Adrenal gland (tissue), 12 donors: Measurements from ENCODE around the gene DLEC1. TPM values are rescaled to one million over a fixed set of nuclear protein-coding genes. Genes with fewer than 3 reads are reported as not detected.

Experiments used
- DNase-seq, 7 donors: peaks; one replicate each; pipeline ENCODE4 v3.0.0-alpha.2; 2019 to 2020
- H3K27ac ChIP-seq, 5 donors: fragments of 200-600 bp; sonication (generic) in 4 of 5; 1 replicate in 3 of 5; 2 replicates in 2 of 5; pipeline versions ENCODE4 v1.5.1 to v1.8.0; 2016 to 2020; ENCODE audit warnings: mild to moderate bottlenecking in 1 of 5
- H3K27me3 ChIP-seq: fragments of 200-600 bp; 2 replicates; pipeline ENCODE4 v1.8.0; 2021
- H3K36me3 ChIP-seq, 2 donors: fragments of 200-600 bp; replicated peaks in 1 of 2; 1 replicate in 1 of 2; 2 replicates in 1 of 2; pipeline versions ENCODE4 v1.5.1 to v1.8.0; 2018 to 2022
- H3K4me1 ChIP-seq, 2 donors: fragments of 200-600 bp; replicated peaks in 1 of 2; 1 replicate in 1 of 2; 2 replicates in 1 of 2; pipeline versions ENCODE4 v1.5.1 to v1.8.0; 2018 to 2021
- H3K4me3 ChIP-seq, 4 donors: fragments of 200-600 bp; sonication (generic) in 3 of 4; one replicate each; pipeline ENCODE4 v1.5.1; 2016 to 2018
- H3K9me3 ChIP-seq, 3 donors: fragments of 200-600 bp; sonication (generic) in 1 of 3; replicated peaks in 1 of 3; 1 replicate in 2 of 3; 2 replicates in 1 of 3; pipeline versions ENCODE4 v1.5.1 to v1.8.0; 2016 to 2021
- POLR2A ChIP-seq, 2 donors: fragments of 450-650 bp; IDR thresholded peaks; one replicate each; pipeline ENCODE4 v1.6.1; 2017; ENCODE audit warnings: antibody characterized with exemption in 2 of 2, mild to moderate bottlenecking in 2 of 2, moderate library complexity in 1 of 2
- WGBS, 4 donors: extraction: QIAGEN DNeasy Blood & Tissue Kit in 2 of 4; methylation state at CpG; one replicate each; pipeline versions ENCODE4 v1.1.5 to v1.1.7; 2013 to 2017; 5-methylcytosine and 5-hydroxymethylcytosine counted together
- intact Hi-C, 2 donors: fragments of 100-400 bp; cut with DNase I; formaldehyde crosslinking; loops; one replicate each; pipeline versions ENCODE4 v1.14.1 to v1.15.0; 2022 to 2023
- polyA plus RNA-seq, 3 donors: library from polyadenylated mRNA; stranded (reverse); fragments of 200-250 nt in 2 of 3; fragments of 350-450 nt in 1 of 3; fragmentation: Illumina TruSeq in 1 of 3; extraction: RNeasy Lipid Tissue Mini Kit (QIAGEN cat#74804) in 1 of 3; gene quantifications; one replicate each; pipeline ENCODE4 v1.2.3, GENCODE V29; 2013 to 2014
- total RNA-seq, 9 donors: library from RNA; depleted of rRNA in 4 of 9; stranded (reverse); fragments of >200 nt in 4 of 9; fragments of 120-200 nt in 1 of 9; fragmentation: NEBNext Ultra II Directional in 1 of 9; extraction: Animal tissue kit (Norgen Biotek cat#: 25700) in 1 of 9; gene quantifications; one replicate each; pipeline versions ENCODE4 v1.1.0 to v1.2.4, GENCODE V29; 2013 to 2023
- TF ChIP-seq, protein P1 (sequence below), 6 experiments: fragments of 450-650 bp in 4 of 6; fragments of 200-600 bp in 2 of 6; sonication (generic) in 1 of 6; IDR thresholded peaks; 1 replicate in 5 of 6; 2 replicates in 1 of 6; pipeline versions ENCODE4 v1.5.1 to v1.8.0; 2016 to 2021; ENCODE audit warnings: antibody characterized with exemption in 6 of 6, mild to moderate bottlenecking in 2 of 6, moderate library complexity in 1 of 6
- donor health status: healthy with polysubstance abuse.
- donor health status: Bipolar disorder and iron deficiency.
- donor health status: DM: yes; HTN: yes; CAD: no.
- donor health status: DM: no; HTN: no; CAD: no.
- donor health status: DM: no; HTN: no; CAD: no.
- donor health status: DM: yes; HTN: yes; CAD: no.

Gene DLEC1
- total and polyA plus RNA-seq, 12 donors, result 0.18 to 2.0 (median 1.1) TPM

DNA sequence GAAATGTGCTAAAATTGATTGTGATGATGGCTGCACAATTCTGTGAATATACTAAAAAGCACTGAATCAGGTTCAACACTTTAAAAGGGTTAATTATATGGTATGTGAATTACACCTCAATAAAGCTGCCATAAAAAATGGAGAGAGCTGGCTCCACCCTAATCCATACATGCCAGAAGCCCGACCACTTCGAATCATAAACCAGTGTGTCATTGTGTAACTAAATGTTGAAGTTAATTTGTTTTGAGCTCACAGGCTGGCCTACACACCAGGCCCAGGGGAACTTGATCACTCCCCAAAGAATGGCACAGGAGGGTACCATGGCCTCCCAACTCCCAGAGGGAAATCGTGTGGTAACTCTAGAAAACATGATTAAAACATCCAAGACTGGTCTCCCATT is 23.5 kb upstream of the DLEC1 start:
- no peak for DNase-seq

DNA sequence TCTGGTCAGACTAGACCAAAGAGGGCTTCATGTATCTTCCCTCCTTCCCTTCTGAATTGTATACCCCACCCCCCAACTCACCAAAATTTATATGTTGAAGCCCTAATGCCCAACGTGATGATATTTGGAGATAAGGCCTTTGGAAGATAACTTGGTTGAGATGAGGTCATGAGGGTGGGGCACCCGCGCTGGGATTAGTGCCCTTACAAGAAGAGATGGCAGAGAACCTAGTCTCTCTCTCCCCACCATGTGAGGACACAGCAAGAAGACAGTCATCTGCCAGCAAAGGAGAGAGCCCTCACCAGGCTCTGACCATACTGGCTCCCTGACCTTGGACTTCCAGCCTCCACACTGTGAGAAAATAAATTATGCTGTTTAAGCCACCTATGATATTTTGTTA is 23.0 kb upstream of the DLEC1 start:
- Histone ChIP-seq H3K36me3 (peaks cover 0 to 43% of the 10 kb centered on the region in 2 donors), H3K4me3 (no peak overlapping the region), H3K9me3 (no peaks in the 10 kb centered on the region), H3K27ac (no peak overlapping the region), H3K4me1 (no peaks in the 10 kb centered on the region), H3K27me3 (no peaks in the 10 kb centered on the region)
- TF ChIP-seq, protein P1, sequence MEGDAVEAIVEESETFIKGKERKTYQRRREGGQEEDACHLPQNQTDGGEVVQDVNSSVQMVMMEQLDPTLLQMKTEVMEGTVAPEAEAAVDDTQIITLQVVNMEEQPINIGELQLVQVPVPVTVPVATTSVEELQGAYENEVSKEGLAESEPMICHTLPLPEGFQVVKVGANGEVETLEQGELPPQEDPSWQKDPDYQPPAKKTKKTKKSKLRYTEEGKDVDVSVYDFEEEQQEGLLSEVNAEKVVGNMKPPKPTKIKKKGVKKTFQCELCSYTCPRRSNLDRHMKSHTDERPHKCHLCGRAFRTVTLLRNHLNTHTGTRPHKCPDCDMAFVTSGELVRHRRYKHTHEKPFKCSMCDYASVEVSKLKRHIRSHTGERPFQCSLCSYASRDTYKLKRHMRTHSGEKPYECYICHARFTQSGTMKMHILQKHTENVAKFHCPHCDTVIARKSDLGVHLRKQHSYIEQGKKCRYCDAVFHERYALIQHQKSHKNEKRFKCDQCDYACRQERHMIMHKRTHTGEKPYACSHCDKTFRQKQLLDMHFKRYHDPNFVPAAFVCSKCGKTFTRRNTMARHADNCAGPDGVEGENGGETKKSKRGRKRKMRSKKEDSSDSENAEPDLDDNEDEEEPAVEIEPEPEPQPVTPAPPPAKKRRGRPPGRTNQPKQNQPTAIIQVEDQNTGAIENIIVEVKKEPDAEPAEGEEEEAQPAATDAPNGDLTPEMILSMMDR (IDR thresholded peaks at IDR 0.05), result no peak
- TF ChIP-seq POLR2A (IDR thresholded peaks at IDR 0.05), result no peak
- intact Hi-C loops, result no loop called here
- DNase-seq, result no peak
- 90 to 97% (median 95%) methylated on average over 3 of the region's 3 CpGs for WGBS, 4 donors

More for the DNA sequence above, 23.5 kb upstream of the DLEC1 start:
- Histone ChIP-seq H3K27me3 (no peaks in the 10 kb centered on the region), H3K9me3 (no peaks in the 10 kb centered on the region), H3K36me3 (peaks cover 0 to 48% of the 10 kb centered on the region in 2 donors), H3K4me3 (no peak overlapping the region), H3K27ac (no peak overlapping the region), H3K4me1 (no peaks in the 10 kb centered on the region)
- TF ChIP-seq POLR2A (IDR thresholded peaks at IDR 0.05), result no peak
- TF ChIP-seq, protein P1 (IDR thresholded peaks at IDR 0.05), result no peak
- WGBS, 4 donors, result 93 to 97% (median 96%) methylated on average over 3 of the region's 3 CpGs
- intact Hi-C loops, result no loop called here

DNA sequence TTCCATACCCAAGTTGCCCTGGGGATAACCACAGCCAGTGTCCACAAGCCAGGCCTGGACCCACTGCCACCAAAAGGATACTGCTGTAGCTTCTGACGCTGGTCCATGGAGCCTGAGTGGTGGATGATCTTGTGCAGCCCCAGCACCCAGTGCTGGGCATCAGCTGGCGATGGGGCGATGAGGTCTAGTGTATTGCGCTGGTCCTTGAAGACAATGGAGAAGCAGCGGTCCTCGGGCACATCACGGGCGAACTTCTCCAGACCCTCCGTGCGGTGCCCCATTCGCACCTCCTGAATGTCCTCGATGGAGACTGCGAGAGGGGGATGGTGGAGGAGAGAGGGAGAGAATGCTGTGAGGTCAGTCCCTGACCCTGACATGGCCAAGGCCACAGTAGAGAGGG is 22.6 kb upstream of the DLEC1 start:
- Histone ChIP-seq H3K27ac (no peak overlapping the region), H3K4me1 (no peaks in the 10 kb centered on the region), H3K9me3 (no peaks in the 10 kb centered on the region), H3K36me3 (peaks cover 0 to 39% of the 10 kb centered on the region in 2 donors), H3K27me3 (no peaks in the 10 kb centered on the region), H3K4me3 (no peak overlapping the region)
- DNase-seq, result no peak
- intact Hi-C loops, result no loop called here
- 93 to 96% (median 94%) methylated on average over 11 to 13 of the region's 13 CpGs for WGBS, 4 donors
- TF ChIP-seq, protein P1 (IDR thresholded peaks at IDR 0.05), result no peak
- TF ChIP-seq POLR2A (IDR thresholded peaks at IDR 0.05), result no peak

DNA sequence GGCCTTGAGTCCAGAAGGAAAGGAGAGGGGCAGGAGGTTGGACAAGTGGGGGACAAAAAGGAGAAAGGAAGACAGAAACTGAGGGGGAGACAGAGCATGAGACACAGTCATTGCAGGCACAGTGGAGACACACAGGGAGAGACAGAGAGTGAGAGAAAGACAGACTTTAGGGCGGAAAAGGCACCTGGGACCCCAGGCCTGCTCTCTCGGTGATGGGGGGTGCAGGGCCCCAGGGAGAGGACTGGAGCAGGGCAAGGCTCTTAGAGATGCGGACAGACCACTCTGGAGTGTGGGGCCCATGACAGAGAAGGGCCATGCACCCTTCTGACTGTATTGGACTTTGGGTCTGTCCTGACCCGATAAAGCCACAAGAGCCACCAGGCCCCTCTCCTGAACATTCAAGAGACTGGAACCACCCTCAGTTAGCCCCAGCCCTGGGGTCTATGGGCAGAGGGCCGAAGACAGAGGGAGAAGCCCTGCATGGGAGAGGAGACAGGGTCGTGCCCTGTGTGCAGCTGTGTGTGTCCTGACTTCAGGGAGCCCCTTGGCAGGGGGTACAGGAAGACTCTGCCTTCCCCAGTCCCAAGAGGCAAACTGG is 22.1 kb upstream of the DLEC1 start:
- H3K4me1 ChIP-seq, result no peaks in the 10 kb centered on the region
- intact Hi-C loops, result no loop called here
- H3K36me3 ChIP-seq, result peaks cover 0 to 39% of the 10 kb centered on the region in 2 donors
- H3K4me3 ChIP-seq, result no peak overlapping the region
- H3K27me3 ChIP-seq, result no peaks in the 10 kb centered on the region
- H3K9me3 ChIP-seq, result no peaks in the 10 kb centered on the region
- no peak for DNase-seq
- no peak overlapping the region for H3K27ac ChIP-seq
- TF ChIP-seq POLR2A (IDR thresholded peaks at IDR 0.05), result no peak
- TF ChIP-seq, protein P1 (IDR thresholded peaks at IDR 0.05), result no peak
- WGBS, 4 donors, result 76 to 97% (median 84%) methylated on average over 3 to 6 of the region's 6 CpGs
